ENCODE data around the gene AAK1.

Gene AAK1

GRCh38 chr2:69535817-69536241 lies 107.7 kb downstream of the AAK1 start:
- no peak for DNase-seq (ENCODE audit: insufficient read length, low spot score)
- FAIRE-seq = no peak
- TF ChIP-seq, protein P1, sequence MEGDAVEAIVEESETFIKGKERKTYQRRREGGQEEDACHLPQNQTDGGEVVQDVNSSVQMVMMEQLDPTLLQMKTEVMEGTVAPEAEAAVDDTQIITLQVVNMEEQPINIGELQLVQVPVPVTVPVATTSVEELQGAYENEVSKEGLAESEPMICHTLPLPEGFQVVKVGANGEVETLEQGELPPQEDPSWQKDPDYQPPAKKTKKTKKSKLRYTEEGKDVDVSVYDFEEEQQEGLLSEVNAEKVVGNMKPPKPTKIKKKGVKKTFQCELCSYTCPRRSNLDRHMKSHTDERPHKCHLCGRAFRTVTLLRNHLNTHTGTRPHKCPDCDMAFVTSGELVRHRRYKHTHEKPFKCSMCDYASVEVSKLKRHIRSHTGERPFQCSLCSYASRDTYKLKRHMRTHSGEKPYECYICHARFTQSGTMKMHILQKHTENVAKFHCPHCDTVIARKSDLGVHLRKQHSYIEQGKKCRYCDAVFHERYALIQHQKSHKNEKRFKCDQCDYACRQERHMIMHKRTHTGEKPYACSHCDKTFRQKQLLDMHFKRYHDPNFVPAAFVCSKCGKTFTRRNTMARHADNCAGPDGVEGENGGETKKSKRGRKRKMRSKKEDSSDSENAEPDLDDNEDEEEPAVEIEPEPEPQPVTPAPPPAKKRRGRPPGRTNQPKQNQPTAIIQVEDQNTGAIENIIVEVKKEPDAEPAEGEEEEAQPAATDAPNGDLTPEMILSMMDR (IDR thresholded peaks at IDR 0.05; ENCODE audit: insufficient read depth, missing control alignments) = no peak

DNA sequence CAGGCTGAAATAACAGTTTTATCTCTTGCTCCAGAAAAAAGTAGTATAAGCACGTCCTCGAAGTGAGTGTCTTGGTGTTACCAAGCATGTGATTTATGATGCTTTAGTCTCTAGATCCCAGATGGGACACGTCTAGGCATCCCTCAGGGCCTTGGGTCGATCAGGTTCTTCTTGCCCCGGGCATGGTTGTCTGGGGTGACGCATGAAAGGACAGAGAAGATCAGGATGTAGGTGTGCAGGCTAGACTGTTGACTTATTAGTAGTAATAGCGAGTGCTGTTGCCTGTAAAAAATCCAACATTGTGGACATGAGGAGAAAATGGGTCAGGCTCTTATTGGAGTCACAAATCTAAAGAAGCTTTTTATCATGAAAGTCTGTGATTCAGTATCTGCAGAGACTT lies 112.4 kb downstream of the AAK1 start:
- TF ChIP-seq, protein P1 (IDR thresholded peaks at IDR 0.05; ENCODE audit: insufficient read depth, missing control alignments) = no peak
- FAIRE-seq = no peak
- no peak for DNase-seq (ENCODE audit: insufficient read length, low spot score)

DNA sequence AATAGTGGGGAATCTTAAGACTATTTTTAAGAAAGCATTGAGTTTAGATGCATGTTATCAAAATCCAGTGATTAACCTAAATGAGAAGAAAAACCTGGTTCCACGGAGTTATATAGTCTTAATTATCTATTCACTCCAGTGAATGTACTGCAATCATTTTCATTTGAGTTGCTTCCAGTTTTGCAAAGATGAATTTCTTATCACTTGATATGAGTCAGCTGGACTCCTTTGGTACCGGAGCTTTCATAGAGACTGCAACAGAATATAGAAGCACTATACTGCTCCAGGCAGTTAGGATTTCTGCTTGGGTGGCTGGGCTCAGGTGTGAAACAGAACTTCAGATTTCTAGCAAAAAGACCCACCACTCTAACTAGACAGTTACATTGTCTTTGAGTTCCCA lies 114.1 kb downstream of the AAK1 start:
- no peak for DNase-seq (ENCODE audit: insufficient read length, low spot score)
- no peak for FAIRE-seq
- TF ChIP-seq, protein P1 (IDR thresholded peaks at IDR 0.05; ENCODE audit: insufficient read depth, missing control alignments) = no peak

DNA sequence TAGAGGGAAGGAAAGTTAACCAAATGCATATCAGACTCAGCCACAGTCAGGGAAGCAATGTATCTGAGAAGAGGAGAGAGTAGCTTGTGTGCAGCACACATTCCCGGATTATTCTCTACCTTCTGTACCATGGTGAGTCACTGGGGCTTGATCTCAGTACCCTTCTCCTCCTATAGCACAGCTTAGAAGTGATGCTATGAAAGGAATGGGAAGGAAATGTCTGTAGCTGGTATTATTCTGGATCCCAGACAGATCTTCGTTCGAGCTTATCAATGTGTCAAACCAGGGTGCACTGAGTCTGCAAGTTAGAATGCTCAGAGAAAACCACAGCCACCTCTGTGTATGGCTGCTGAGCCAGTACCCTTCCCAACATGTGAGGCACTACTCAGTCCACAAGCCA lies 118.3 kb downstream of the AAK1 start:
- TF ChIP-seq, protein P1 (IDR thresholded peaks at IDR 0.05; ENCODE audit: insufficient read depth, missing control alignments) = no peak
- no peak for DNase-seq (ENCODE audit: insufficient read length, low spot score)
- FAIRE-seq = no peak

DNA sequence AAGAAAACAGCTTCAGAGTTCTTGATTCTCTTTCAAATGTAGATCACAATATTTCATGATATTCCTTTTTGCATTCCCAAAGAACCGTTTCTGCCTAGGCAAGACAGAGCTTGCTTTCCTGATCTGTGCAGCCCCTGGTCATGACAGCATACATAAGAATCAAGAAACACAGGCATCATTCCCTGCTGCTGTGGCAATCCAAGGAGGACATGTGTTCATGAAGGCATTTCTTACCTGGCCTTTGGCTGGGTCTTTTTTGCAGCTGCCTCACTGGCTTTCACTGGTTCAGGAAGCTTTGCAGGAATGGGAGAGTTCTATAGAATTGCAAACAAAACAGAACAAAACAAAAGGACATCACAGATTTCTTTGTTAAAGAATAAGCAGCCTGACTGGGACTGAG lies 118.7 kb downstream of the AAK1 start:
- TF ChIP-seq, protein P1 (IDR thresholded peaks at IDR 0.05; ENCODE audit: insufficient read depth, missing control alignments) = no peak
- no peak for DNase-seq (ENCODE audit: insufficient read length, low spot score)
- no peak for FAIRE-seq

- DNase-seq (ENCODE audit: insufficient read length, low spot score) (no peak), FAIRE-seq (no peak)
- TF ChIP-seq, protein P1 (IDR thresholded peaks at IDR 0.05; ENCODE audit: insufficient read depth, missing control alignments) = no peak
Measured at GRCh38 chr2:69521747-69522146, 121.8 kb downstream of the AAK1 start.

DNA sequence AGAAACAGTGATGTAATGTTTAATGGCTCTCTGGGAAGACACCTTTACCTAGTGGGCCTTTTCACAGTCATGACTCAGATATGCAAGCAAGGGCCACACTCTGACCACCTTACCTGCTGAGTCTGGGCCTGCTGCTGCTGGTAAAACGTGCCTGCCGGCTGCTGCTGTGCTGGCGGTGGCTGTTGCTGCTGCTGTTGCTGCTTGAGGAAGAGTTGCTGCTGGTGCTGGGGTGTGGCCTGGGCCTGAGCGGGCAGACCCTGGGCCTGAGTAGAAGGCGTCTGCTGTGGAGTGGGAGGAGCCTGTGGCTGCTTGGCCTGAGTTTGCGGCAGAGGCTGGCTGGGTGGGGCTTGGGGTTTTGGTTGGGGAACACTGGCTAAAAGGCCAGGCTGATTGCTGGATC lies 124.7 kb downstream of the AAK1 start:
- TF ChIP-seq, protein P1 (IDR thresholded peaks at IDR 0.05; ENCODE audit: insufficient read depth, missing control alignments) = no peak
- FAIRE-seq (no peak), DNase-seq (ENCODE audit: insufficient read length, low spot score) (no peak)
